Adrenal gland (tissue), 12 donors: ENCODE measurements around the gene KAZN. TPM values are rescaled to one million over a fixed set of nuclear protein-coding genes. Genes with fewer than 3 reads are reported as not detected.
A peak's percentile ranks its signal among the peaks of the same experiment; 100 is the strongest.

Experiments used
- DNase-seq, 7 donors: peaks; one replicate each; pipeline ENCODE4 v3.0.0-alpha.2; 2019 to 2020
- H3K27ac ChIP-seq, 5 donors: fragments of 200-600 bp; sonication (generic) in 4 of 5; 1 replicate in 3 of 5; 2 replicates in 2 of 5; pipeline versions ENCODE4 v1.5.1 to v1.8.0; 2016 to 2020; ENCODE audit warnings: mild to moderate bottlenecking in 1 of 5
- H3K27me3 ChIP-seq: fragments of 200-600 bp; 2 replicates; pipeline ENCODE4 v1.8.0; 2021
- H3K36me3 ChIP-seq, 2 donors: fragments of 200-600 bp; replicated peaks in 1 of 2; 1 replicate in 1 of 2; 2 replicates in 1 of 2; pipeline versions ENCODE4 v1.5.1 to v1.8.0; 2018 to 2022
- H3K4me1 ChIP-seq, 2 donors: fragments of 200-600 bp; replicated peaks in 1 of 2; 1 replicate in 1 of 2; 2 replicates in 1 of 2; pipeline versions ENCODE4 v1.5.1 to v1.8.0; 2018 to 2021
- H3K4me3 ChIP-seq, 4 donors: fragments of 200-600 bp; sonication (generic) in 3 of 4; one replicate each; pipeline ENCODE4 v1.5.1; 2016 to 2018
- H3K9me3 ChIP-seq, 3 donors: fragments of 200-600 bp; sonication (generic) in 1 of 3; replicated peaks in 1 of 3; 1 replicate in 2 of 3; 2 replicates in 1 of 3; pipeline versions ENCODE4 v1.5.1 to v1.8.0; 2016 to 2021
- CTCF ChIP-seq, 6 experiments: fragments of 450-650 bp in 4 of 6; fragments of 200-600 bp in 2 of 6; sonication (generic) in 1 of 6; IDR thresholded peaks; 1 replicate in 5 of 6; 2 replicates in 1 of 6; pipeline versions ENCODE4 v1.5.1 to v1.8.0; 2016 to 2021; ENCODE audit warnings: antibody characterized with exemption in 6 of 6, mild to moderate bottlenecking in 2 of 6, moderate library complexity in 1 of 6
- POLR2A ChIP-seq, 2 donors: fragments of 450-650 bp; IDR thresholded peaks; one replicate each; pipeline ENCODE4 v1.6.1; 2017; ENCODE audit warnings: antibody characterized with exemption in 2 of 2, mild to moderate bottlenecking in 2 of 2, moderate library complexity in 1 of 2
- WGBS, 4 donors: extraction: QIAGEN DNeasy Blood & Tissue Kit in 2 of 4; methylation state at CpG; one replicate each; pipeline versions ENCODE4 v1.1.5 to v1.1.7; 2013 to 2017; 5-methylcytosine and 5-hydroxymethylcytosine counted together
- intact Hi-C, 2 donors: fragments of 100-400 bp; cut with DNase I; formaldehyde crosslinking; loops; one replicate each; pipeline versions ENCODE4 v1.14.1 to v1.15.0; 2022 to 2023
- polyA plus RNA-seq, 3 donors: library from polyadenylated mRNA; stranded (reverse); fragments of 200-250 nt in 2 of 3; fragments of 350-450 nt in 1 of 3; fragmentation: Illumina TruSeq in 1 of 3; extraction: RNeasy Lipid Tissue Mini Kit (QIAGEN cat#74804) in 1 of 3; gene quantifications; one replicate each; pipeline ENCODE4 v1.2.3, GENCODE V29; 2013 to 2014
- total RNA-seq, 9 donors: library from RNA; depleted of rRNA in 4 of 9; stranded (reverse); fragments of >200 nt in 4 of 9; fragments of 120-200 nt in 1 of 9; fragmentation: NEBNext Ultra II Directional in 1 of 9; extraction: Animal tissue kit (Norgen Biotek cat#: 25700) in 1 of 9; gene quantifications; one replicate each; pipeline versions ENCODE4 v1.1.0 to v1.2.4, GENCODE V29; 2013 to 2023
- donor health status: healthy with polysubstance abuse.
- donor health status: Bipolar disorder and iron deficiency.
- donor health status: DM: yes; HTN: yes; CAD: no.
- donor health status: DM: no; HTN: no; CAD: no.
- donor health status: DM: no; HTN: no; CAD: no.
- donor health status: DM: yes; HTN: yes; CAD: no.

The KAZN gene
- total and polyA plus RNA-seq, 12 donors, result 5.9 to 63.4 (median 29.5) TPM

GRCh38 chr1:14980621-14981218 is 382.2 kb downstream of the KAZN start:
- Histone ChIP-seq H3K4me1 (peaks cover 0 to 21% of the 10 kb centered on the region in 2 donors), H3K4me3 (no peak overlapping the region), H3K9me3 (no peaks in the 10 kb centered on the region), H3K27ac (peak overlapping the region in 2 of 5 donors; percentile 35 to 56), H3K27me3 (no peaks in the 10 kb centered on the region), H3K36me3 (no peaks in the 10 kb centered on the region)
- DNase-seq, result peak; percentile 51 to 86 (median 77)
- intact Hi-C loops, result no loop called here
- WGBS, 4 donors, result 19 to 40% (median 27%) methylated on average over 15 to 17 of the region's 17 CpGs
- TF ChIP-seq CTCF (IDR thresholded peaks at IDR 0.05) (no peak), POLR2A (IDR thresholded peaks at IDR 0.05) (no peak)

- DNase-seq, result no peak
- Histone ChIP-seq H3K27me3 (no peaks in the 10 kb centered on the region), H3K36me3 (no peaks in the 10 kb centered on the region), H3K27ac (no peak overlapping the region), H3K4me3 (no peak overlapping the region), H3K4me1 (peaks cover 0 to 21% of the 10 kb centered on the region in 2 donors), H3K9me3 (no peaks in the 10 kb centered on the region)
- WGBS, 4 donors, result 87 to 93% (median 90%) methylated on average over 6 to 14 of the region's 14 CpGs
- intact Hi-C loops, result no loop called here
- TF ChIP-seq POLR2A (IDR thresholded peaks at IDR 0.05), result no peak
- TF ChIP-seq CTCF (IDR thresholded peaks at IDR 0.05), result no peak
Measured at GRCh38 chr1:14982029-14982428, 383.5 kb downstream of the KAZN start.

GRCh38 chr1:14983277-14983676 is 384.8 kb downstream of the KAZN start:
- Histone ChIP-seq H3K36me3 (no peaks in the 10 kb centered on the region), H3K27me3 (no peaks in the 10 kb centered on the region), H3K27ac (no peak overlapping the region), H3K4me3 (no peak overlapping the region), H3K4me1 (peaks cover 0 to 21% of the 10 kb centered on the region in 2 donors), H3K9me3 (no peaks in the 10 kb centered on the region)
- WGBS, 4 donors, result 77 to 89% (median 81%) methylated on average over 4 to 13 of the region's 13 CpGs
- TF ChIP-seq POLR2A (IDR thresholded peaks at IDR 0.05) (no peak), CTCF (IDR thresholded peaks at IDR 0.05) (no peak)
- intact Hi-C loops, result no loop called here
- DNase-seq, result no peak

- WGBS, 4 donors, result 91 to 98% (median 92%) methylated on average over 8 of the region's 8 CpGs
Measured at GRCh38 chr1:14986168-14986567, 387.7 kb downstream of the KAZN start.

More at GRCh38 chr1:14986168-14986567, 387.7 kb downstream of the KAZN start:
- H3K9me3 ChIP-seq, result no peaks in the 10 kb centered on the region
- no peak overlapping the region for H3K4me3 ChIP-seq
- no peaks in the 10 kb centered on the region for H3K36me3 ChIP-seq
- H3K4me1 ChIP-seq, result peaks cover 0 to 11% of the 10 kb centered on the region in 2 donors
- H3K27ac ChIP-seq, result no peak overlapping the region
- TF ChIP-seq POLR2A (IDR thresholded peaks at IDR 0.05) (no peak), CTCF (IDR thresholded peaks at IDR 0.05) (no peak)
- DNase-seq, result no peak
- H3K27me3 ChIP-seq, result no peaks in the 10 kb centered on the region
- intact Hi-C loops, result no loop called here
